Common myeloid progenitor, CD34-positive (primary cell): Measurements from ENCODE around the gene PRELP.
"Not testable (repeated sequence)": the region's sequence is repeated elsewhere in the genome, so short reads cannot be mapped to it uniquely, and the experiment has no call there.

Source experiments
- CTCF ChIA-PET: fragments of 350-600 bp; sonication (Branson Sonifier 250); formaldehyde crosslinking; loops from one replicate; lab custom pipeline; 2021; ENCODE audit warnings: antibody characterized with exemption; lab: Charles Lee
- POLR2A ChIA-PET: fragments of 350-600 bp; sonication (Branson Sonifier 250); formaldehyde crosslinking; loops from one replicate; lab custom pipeline; 2021; ENCODE audit warnings: antibody characterized with exemption; lab: Charles Lee
- DNase-seq, 3 donors: peaks; one replicate each; pipeline versions ENCODE4 v3.0.0 to v3.0.0-alpha.2; 2013
- H3K27ac ChIP-seq, 2 experiments: 1 replicate in 1 of 2; 2 replicates in 1 of 2; pipeline ENCODE4 v1.7.0; 2013; ENCODE audit warnings: inconsistent platforms in 2 of 2, low read length in 2 of 2, mild to moderate bottlenecking in 2 of 2, low read depth in 1 of 2, moderate library complexity in 1 of 2; ENCODE audit not compliant: severe bottlenecking in 2 of 2, insufficient read depth in 1 of 2, poor library complexity in 1 of 2
- H3K27me3 ChIP-seq, 5 experiments: replicated peaks in 2 of 5; 1 replicate in 3 of 5; 2 replicates in 2 of 5; pipeline versions ENCODE4 v1.6.1 to v1.7.0; 2013; ENCODE audit warnings: low read length in 4 of 5, mild to moderate bottlenecking in 2 of 5, moderate library complexity in 2 of 5, inconsistent platforms in 1 of 5; ENCODE audit not compliant: insufficient read depth in 5 of 5, control insufficient read depth in 4 of 5
- H3K36me3 ChIP-seq, 4 experiments: 1 replicate in 2 of 4; 2 replicates in 2 of 4; pipeline versions ENCODE4 v1.6.1 to v1.7.0; 2013; ENCODE audit warnings: low read length in 3 of 4, control low read depth in 1 of 4, mild to moderate bottlenecking in 1 of 4; ENCODE audit not compliant: control insufficient read depth in 4 of 4, insufficient read depth in 4 of 4
- H3K4me1 ChIP-seq, 4 experiments: 1 replicate in 3 of 4; 2 replicates in 1 of 4; pipeline versions ENCODE4 v1.6.1 to v1.7.1; 2013; ENCODE audit warnings: low read length in 3 of 4, mild to moderate bottlenecking in 3 of 4, control low read depth in 1 of 4, inconsistent platforms in 1 of 4, moderate library complexity in 1 of 4; ENCODE audit not compliant: control insufficient read depth in 4 of 4, insufficient read depth in 4 of 4; ENCODE audit errors: control extremely low read depth in 1 of 4
- H3K4me3 ChIP-seq, 7 experiments: 1 replicate in 4 of 7; 2 replicates in 3 of 7; pipeline versions ENCODE4 v1.5.1 to v1.7.0; 2013; ENCODE audit warnings: mild to moderate bottlenecking in 7 of 7, low read length in 6 of 7, moderate library complexity in 6 of 7, inconsistent platforms in 2 of 7, low read depth in 2 of 7, control low read depth in 1 of 7; ENCODE audit not compliant: insufficient read depth in 4 of 7, control insufficient read depth in 1 of 7; ENCODE audit errors: extremely low read depth in 1 of 7
- H3K9me3 ChIP-seq, 5 experiments: 1 replicate in 4 of 5; 2 replicates in 1 of 5; pipeline versions ENCODE4 v1.6.1 to v1.7.1; 2013; ENCODE audit warnings: low read length in 4 of 5, mild to moderate bottlenecking in 2 of 5, inconsistent platforms in 1 of 5, low read depth in 1 of 5, moderate library complexity in 1 of 5; ENCODE audit not compliant: control insufficient read depth in 4 of 5, insufficient read depth in 2 of 5; ENCODE audit errors: control extremely low read depth in 1 of 5
- WGBS: methylation state at CpG from one replicate; pipeline ENCODE4 v1.1.5; 2013; ENCODE audit not compliant: insufficient coverage; 5-methylcytosine and 5-hydroxymethylcytosine counted together

The PRELP gene

GRCh38 chr1:203444171-203444576, 31.4 kb upstream of the PRELP start:
- WGBS, result 100% methylated on average over 1 of the region's 1 CpG

GRCh38 chr1:203447151-203447550, 28.5 kb upstream of the PRELP start:
- H3K36me3 ChIP-seq, result no peaks in the 10 kb centered on the region
- CTCF ChIA-PET, result interaction anchor here (0.6 to 1.2 kb wide), 5 partner anchors 12 to 254 kb away, joined by 3 to 4 read pairs (median 3); no protein-coding TSS in a partner anchor
- H3K27ac ChIP-seq, result no peak overlapping the region
- peaks cover 0 to 3% (median 1%) of the 10 kb centered on the region in 5 experiments for H3K9me3 ChIP-seq
- POLR2A ChIA-PET, result no interaction called here
- WGBS, result no CpG with 5 or more reads among the region's 2 CpGs
- peak in 2 of 3 donors; percentile 26 to 37 for DNase-seq
- no peak overlapping the region for H3K4me3 ChIP-seq
- peaks cover 0 to 10% (median 6%) of the 10 kb centered on the region in 5 experiments for H3K27me3 ChIP-seq
- peaks cover 0 to 2% (median 0%) of the 10 kb centered on the region in 4 experiments for H3K4me1 ChIP-seq

More at GRCh38 chr1:203444171-203444576, 31.4 kb upstream of the PRELP start:
- peaks cover 0 to 3% (median 1%) of the 10 kb centered on the region in 5 experiments for H3K9me3 ChIP-seq
- CTCF ChIA-PET, result interaction anchor here (1.6 kb wide), 1 partner anchor 104 kb away, joined by 3 read pairs; no protein-coding TSS in a partner anchor
- peaks cover 0 to 2% (median 0%) of the 10 kb centered on the region in 4 experiments for H3K4me1 ChIP-seq
- no peak for DNase-seq
- H3K27ac ChIP-seq, result no peak overlapping the region
- no peak overlapping the region for H3K4me3 ChIP-seq
- H3K36me3 ChIP-seq, result no peaks in the 10 kb centered on the region
- H3K27me3 ChIP-seq, result peaks cover 0 to 14% (median 5%) of the 10 kb centered on the region in 5 experiments
- POLR2A ChIA-PET, result no interaction called here

DNA sequence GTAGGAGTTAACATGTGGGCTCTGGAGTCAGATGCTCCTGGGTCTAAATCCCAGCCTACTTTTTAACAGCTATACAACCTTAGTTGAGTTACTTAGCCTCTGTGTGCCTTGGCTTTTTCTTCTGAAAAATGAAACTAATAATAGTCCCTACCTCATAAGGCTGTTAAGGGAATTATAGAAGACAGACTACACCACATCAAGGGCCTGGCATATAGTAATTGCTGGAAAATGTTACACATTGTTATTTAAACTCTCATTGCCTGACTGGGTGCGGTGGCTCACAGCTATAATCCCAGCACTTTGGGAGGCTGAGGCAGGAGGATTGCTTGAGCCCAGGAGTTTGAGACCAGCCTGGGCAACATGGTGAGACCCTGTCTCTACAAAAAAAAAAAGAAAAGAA, 28.0 kb upstream of the PRELP start:
- H3K36me3 ChIP-seq, POLR2A ChIA-PET, DNase-seq, H3K9me3 ChIP-seq, H3K27ac ChIP-seq, H3K4me3 ChIP-seq, H3K4me1 ChIP-seq: not testable (repeated sequence)
- WGBS, result no CpG with 5 or more reads among the region's 1 CpG
- CTCF ChIA-PET, result interaction anchor here (0.6 to 1.2 kb wide), 4 partner anchors 36 to 254 kb away, joined by 3 to 4 read pairs (median 3); no protein-coding TSS in a partner anchor
- H3K27me3 ChIP-seq, result peaks cover 0 to 10% (median 6%) of the 10 kb centered on the region in 5 experiments

DNA sequence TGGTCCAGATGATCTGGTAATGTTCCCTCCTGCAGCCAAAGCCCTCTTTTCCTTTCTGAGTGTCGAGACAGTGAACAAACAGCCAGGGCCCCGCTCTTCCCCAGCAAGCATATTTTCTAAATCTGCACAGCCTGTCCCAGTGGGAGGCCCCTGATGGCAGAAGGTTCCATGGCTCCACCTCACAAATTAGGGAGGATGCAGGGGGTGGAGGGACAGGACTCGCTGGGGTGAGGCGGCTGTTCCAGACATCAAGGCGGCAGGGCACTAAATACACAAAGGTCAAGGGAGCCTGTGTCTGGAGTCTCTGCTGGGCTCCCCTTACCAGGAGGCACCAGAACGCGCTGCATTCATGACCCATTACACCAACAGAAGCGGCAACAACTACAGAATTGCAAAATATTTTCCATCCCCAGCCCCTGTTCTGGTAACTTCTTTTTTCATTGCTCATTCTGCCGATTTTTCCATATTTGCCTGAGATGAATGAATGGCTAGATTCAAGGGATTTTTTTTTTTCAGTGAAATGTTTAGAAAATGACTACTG, 27.0 kb upstream of the PRELP start:
- POLR2A ChIA-PET, result no interaction called here
- Histone ChIP-seq H3K27ac (no peak overlapping the region), H3K36me3 (no peaks in the 10 kb centered on the region), H3K9me3 (peaks cover 0 to 3% (median 1%) of the 10 kb centered on the region in 5 experiments), H3K4me1 (peaks cover 0 to 2% (median 0%) of the 10 kb centered on the region in 4 experiments), H3K4me3 (no peak overlapping the region), H3K27me3 (peaks cover 0 to 10% (median 7%) of the 10 kb centered on the region in 5 experiments)
- CTCF ChIA-PET, result no interaction called here
- DNase-seq, result no peak
- WGBS, result 95% methylated on average over 4 of the region's 9 CpGs

DNA sequence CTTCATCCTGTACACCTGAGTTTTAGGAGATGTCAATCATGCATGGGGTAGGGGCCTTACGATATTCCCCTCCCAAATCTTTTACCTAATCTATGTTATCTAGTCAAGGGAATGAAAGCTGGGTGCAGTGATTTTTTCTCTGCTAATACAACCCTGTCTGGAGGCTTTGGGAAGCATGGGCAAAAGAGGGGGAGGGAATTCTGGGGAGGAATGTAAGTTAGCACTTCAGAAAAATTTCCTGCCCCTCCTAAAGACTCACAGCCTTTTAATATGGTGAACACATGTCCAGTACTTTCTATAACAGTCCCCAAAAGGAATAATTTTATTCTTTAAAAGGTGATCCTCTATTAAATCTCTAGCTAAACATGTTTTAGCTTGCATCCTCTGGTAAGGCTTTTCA, 25.6 kb upstream of the PRELP start:
- ChIA-PET POLR2A (no interaction called here), CTCF (interaction anchor here (0.6 kb wide), 1 partner anchor 29 kb away, joined by 3 read pairs; no protein-coding TSS in a partner anchor)
- peaks cover 0 to 10% (median 5%) of the 10 kb centered on the region in 5 experiments for H3K27me3 ChIP-seq
- no CpG with 5 or more reads among the region's 1 CpG for WGBS
- no peak overlapping the region for H3K4me3 ChIP-seq
- DNase-seq, result no peak
- H3K9me3 ChIP-seq, result peaks cover 0 to 2% (median under 1%) of the 10 kb centered on the region in 5 experiments
- H3K4me1 ChIP-seq, result peaks cover 0 to 2% (median 0%) of the 10 kb centered on the region in 4 experiments
- no peaks in the 10 kb centered on the region for H3K36me3 ChIP-seq
- no peak overlapping the region for H3K27ac ChIP-seq

- no peak overlapping the region for H3K27ac ChIP-seq
- H3K4me1 ChIP-seq, result peaks cover 0 to 2% (median 0%) of the 10 kb centered on the region in 4 experiments
- no peaks in the 10 kb centered on the region for H3K9me3 ChIP-seq
- no peak overlapping the region for H3K4me3 ChIP-seq
- 83% methylated on average over 14 of the region's 17 CpGs for WGBS
- peaks cover 0 to 10% (median 5%) of the 10 kb centered on the region in 5 experiments for H3K27me3 ChIP-seq
- CTCF ChIA-PET, result interaction anchor here (0.6 kb wide), 1 partner anchor 28 kb away, joined by 3 read pairs; no protein-coding TSS in a partner anchor
- no peaks in the 10 kb centered on the region for H3K36me3 ChIP-seq
- POLR2A ChIA-PET, result no interaction called here
- no peak for DNase-seq
Observed at GRCh38 chr1:203450479-203451149, 25.0 kb upstream of the PRELP start.
